ENCODE data around the gene PDZRN4.
"Not testable (repeated sequence)": the region's sequence is repeated elsewhere in the genome, so short reads cannot be mapped to it uniquely, and the experiment has no call there.

PDZRN4 gene

GRCh38 chr12:41287500-41288141, 99.5 kb downstream of the PDZRN4 start:
- no peak for DNase-seq

GRCh38 chr12:41288142-41288811, 100.2 kb downstream of the PDZRN4 start:
- peak; percentile 31 for DNase-seq

GRCh38 chr12:41289501-41289900, 101.4 kb downstream of the PDZRN4 start:
- no peak for DNase-seq

- DNase-seq, result no peak
Measured at GRCh38 chr12:41293011-41293410, 104.9 kb downstream of the PDZRN4 start.

- DNase-seq, result no peak
Measured at GRCh38 chr12:41293461-41293860, 105.3 kb downstream of the PDZRN4 start.

- no peak for DNase-seq
Measured at GRCh38 chr12:41302979-41303403, 114.9 kb downstream of the PDZRN4 start.

- no peak for DNase-seq
Measured at GRCh38 chr12:41304526-41304925, 116.4 kb downstream of the PDZRN4 start.

GRCh38 chr12:41310367-41310766, 122.2 kb downstream of the PDZRN4 start:
- DNase-seq, result peak; percentile 55

- no peak for DNase-seq
Measured at GRCh38 chr12:41311883-41312282, 123.8 kb downstream of the PDZRN4 start.

- not testable (repeated sequence) for DNase-seq
Measured at GRCh38 chr12:41312451-41312850, 124.3 kb downstream of the PDZRN4 start.

GRCh38 chr12:41325336-41325735, 137.2 kb downstream of the PDZRN4 start:
- no peak for DNase-seq

- no peak for DNase-seq
Measured at GRCh38 chr12:41327096-41327895, 139.2 kb downstream of the PDZRN4 start.

- DNase-seq, result no peak
Measured at GRCh38 chr12:41333974-41334373, 145.9 kb downstream of the PDZRN4 start.

GRCh38 chr12:41334390-41334789, 146.3 kb downstream of the PDZRN4 start:
- DNase-seq, result no peak

GRCh38 chr12:41336041-41336549, 148.0 kb downstream of the PDZRN4 start:
- no peak for DNase-seq

GRCh38 chr12:41339784-41340183, 151.7 kb downstream of the PDZRN4 start:
- DNase-seq, result no peak

GRCh38 chr12:41344776-41345470, 156.8 kb downstream of the PDZRN4 start:
- no peak for DNase-seq

- no peak for DNase-seq
Measured at GRCh38 chr12:41348198-41348597, 160.1 kb downstream of the PDZRN4 start.

- no peak for DNase-seq
Measured at GRCh38 chr12:41356181-41356580, 168.1 kb downstream of the PDZRN4 start.

- no peak for DNase-seq
Measured at GRCh38 chr12:41361738-41362137, 173.6 kb downstream of the PDZRN4 start.

- no peak for DNase-seq
Measured at GRCh38 chr12:41362510-41362909, 174.4 kb downstream of the PDZRN4 start.

- DNase-seq, result no peak
Measured at GRCh38 chr12:41362931-41363330, 174.8 kb downstream of the PDZRN4 start.

GRCh38 chr12:41364211-41364610, 176.1 kb downstream of the PDZRN4 start:
- DNase-seq, result no peak
